GM11168 (cell line): ENCODE results near the gene GNLY.
"Not testable (repeated sequence)": the region's sequence is repeated elsewhere in the genome, so short reads cannot be mapped to it uniquely, and the experiment has no call there.

Experiments used
- in situ Hi-C: fragments of 300-500 bp; cut with MboI; formaldehyde crosslinking; loops from one replicate; pipeline ENCODE4 v1.12.0; 2022; ENCODE audit warnings: low sequenced_read_pairs; ENCODE audit not compliant: unreplicated experiment

GNLY gene

DNA sequence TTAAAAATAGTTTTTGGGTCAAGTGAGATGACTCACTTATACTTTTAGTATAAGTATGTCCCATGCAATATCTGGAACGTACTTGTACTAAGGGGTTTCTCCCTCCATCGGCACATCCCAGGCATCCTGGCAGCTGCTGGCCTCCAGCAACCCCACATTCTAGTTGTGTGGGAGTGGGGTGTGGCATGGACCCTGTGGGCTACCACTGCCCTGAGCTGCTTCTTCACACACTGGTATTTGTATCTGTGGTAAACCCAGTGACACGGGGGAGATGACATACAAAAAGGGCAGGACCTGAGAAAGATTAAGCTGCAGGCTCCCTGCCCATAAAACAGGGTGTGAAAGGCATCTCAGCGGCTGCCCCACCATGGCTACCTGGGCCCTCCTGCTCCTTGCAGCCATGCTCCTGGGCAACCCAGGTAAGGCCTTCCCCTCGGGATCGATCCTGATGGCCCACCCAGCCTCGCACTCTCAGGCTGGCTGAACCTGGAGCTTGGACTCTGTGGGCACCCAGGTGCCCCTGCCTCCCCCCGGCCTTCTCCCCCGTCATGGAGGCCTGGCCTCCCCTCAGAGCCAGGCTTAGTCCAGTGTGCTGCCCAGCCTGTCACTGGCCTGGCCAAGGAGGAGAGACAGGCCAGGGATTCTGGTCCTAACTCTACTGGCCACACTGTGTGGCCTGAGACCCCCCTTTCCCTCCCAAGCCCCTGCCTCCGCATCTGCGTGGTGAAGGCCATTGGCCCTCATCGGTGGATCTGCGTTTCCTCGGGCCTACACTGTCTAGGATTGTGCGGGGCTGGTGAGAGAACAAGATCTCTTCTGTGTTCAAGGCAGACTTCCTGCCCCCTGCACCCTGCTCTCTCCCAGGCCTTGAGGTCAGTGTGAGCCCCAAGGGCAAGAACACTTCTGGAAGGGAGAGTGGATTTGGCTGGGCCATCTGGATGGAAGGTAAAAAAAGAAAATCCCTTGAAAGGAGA lies at the start of gene GNLY:
GNLY (plus strand) TSS at position 307 of the 974 bp plus-strand sequence; CDS start at position 368, 61 bp downstream.
- in situ Hi-C loops: no loop called here

DNA sequence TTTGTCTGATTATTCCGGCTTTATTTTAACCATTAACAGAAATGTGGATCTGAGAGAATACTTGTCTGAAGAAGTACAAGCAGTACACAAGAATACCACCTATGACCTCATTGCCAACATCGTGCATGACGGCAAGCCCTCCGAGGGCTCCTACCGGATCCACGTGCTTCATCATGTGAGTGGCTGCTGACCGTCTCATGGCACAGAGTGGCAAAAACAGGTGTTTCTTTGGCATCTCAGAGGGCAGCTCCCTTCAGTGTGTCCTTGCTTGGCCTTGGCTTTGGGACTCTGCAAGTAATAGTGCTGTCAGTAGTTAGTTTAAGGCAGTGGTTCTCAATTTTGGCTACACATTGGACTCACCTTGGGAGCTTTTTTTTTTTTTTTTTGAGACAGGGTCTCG lies 49.2 kb upstream of the GNLY start:
- in situ Hi-C loops: no loop called here

DNA sequence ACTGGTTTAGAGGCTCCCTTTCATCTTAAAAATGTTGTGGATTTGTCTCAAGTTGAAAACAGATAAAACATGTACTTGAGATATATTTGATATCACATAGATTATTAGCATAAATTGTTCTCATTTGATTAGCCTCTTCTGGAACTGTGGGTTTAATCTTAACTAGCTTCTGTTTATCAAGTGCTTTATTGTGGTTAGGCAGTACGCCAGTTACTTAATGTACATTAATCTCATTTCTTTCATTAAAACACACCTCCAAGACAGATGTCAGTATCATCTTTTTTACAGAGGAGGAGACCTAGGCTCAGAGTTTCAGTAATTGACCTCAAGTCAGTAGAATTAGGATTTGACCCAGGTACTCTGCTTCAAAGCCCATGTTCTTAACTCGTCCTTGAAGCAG lies 48.0 kb upstream of the GNLY start:
- in situ Hi-C loops: no loop called here

DNA sequence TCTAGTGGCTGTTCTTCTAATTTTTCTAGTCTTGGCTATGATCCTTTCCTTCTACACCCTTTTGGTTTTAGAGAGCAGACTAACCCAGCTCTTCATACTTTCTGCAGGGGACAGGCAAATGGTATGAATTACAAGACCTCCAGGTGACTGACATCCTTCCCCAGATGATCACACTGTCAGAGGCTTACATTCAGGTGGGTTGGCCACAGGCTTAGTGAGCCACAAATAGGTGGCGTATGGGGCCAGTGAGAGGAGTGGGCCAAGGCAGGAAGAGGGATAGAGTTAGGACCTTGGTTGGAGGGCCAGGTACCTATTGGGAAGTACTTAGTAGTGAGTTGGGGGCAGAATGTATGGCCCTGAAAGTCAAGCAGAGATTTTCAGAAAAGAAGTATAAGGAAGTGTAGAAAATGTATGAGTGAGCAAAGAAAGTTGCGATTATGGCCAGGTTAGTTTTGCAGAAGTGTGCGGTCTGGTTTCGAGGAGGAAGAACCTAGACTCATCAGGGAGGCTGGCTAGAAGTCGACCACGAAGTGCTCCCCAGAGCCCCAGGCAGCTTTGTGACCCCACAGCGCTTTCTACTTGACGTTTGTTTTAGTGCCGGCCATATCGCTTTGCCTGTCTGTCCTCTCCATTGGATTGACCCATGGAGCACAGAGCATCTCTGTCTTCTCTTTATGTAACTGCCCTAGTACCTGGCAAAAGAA lies 46.2 kb upstream of the GNLY start:
- in situ Hi-C loops: no loop called here

DNA sequence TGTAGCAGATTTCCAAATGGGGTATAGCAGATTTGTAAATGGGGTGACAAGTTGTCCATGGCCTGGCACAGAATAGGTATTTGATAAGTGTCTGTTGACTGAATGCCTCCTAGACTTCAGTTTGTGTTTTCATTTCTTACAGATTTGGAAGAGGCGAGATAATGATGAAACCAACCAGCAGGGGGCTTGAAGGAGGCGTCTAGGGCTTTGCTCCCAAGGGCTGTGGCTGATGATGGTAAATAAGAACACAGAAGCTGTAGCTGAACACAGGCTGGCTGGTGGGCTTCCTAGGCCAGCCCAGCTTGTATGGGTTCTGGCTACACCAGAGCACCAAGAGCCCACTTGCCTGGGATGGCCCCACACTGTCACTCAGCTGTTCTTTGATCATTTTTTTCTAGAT lies 45.5 kb upstream of the GNLY start:
- in situ Hi-C loops: no loop called here

DNA sequence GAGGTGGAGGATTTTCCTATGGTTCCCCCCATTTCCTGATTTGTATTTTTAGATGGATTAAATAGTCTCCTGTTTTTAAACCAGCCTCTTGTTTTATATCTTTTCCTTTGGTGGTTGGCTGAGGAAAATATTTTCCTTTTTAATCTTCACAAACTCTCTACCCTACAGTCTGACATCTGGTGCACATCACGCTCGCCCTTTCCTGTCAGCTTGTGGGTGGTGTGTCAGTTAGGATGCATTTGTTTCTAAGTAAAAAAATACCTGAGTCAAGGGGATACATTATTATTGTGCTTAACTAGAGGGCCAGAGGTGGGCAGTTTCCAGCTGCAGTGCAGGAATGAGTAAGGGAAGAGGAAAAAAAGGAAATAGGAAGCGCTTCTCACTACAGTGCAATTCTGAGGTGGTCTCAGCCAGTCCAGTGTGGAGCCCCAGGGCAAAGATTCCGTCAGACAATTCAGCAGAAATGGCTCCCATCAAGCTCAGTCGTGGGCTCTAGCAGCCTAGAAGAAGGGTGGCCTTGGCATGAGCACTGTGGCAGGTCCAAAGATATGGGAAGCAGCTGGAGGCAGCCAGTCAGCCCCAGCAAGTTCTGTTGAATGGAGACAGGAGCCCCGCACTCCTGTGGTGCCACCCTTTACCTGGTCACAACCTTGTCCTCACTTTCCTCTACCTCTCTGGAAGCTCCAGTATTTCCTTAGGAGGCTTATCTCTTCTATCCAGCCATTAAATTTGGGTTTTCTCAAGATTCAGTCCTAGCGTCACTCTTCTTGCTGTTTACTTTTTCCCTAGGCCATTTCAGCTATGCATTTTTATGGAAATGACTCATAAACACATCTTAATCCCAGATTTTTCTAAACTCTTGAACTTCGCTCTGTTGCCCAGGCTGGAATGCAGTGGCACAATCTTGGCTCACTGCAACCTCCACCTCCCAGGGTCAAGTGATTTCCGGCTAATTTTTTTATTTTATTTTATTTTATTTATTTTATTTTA lies 44.7 kb upstream of the GNLY start:
- in situ Hi-C loops: no loop called here

DNA sequence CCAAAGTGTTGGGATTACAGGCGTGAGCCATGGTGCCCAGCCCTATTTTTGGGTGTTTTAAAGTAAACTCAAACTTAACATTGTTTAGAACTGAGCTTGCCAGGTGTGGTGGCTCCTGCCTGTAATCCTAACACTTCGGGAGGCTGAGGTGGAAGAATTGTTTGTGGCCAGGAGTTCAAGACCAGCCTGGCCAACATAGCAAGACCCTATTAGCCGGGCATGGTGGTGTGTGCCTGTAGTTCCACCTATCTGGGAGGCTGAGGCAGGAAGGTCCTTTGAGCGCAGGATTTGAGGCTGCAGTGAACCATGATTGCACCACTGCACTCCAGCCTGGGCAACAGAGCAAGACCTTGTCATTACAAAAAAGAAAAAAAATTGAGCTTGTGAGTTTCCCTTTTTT lies 43.7 kb upstream of the GNLY start:
- in situ Hi-C loops: no loop called here

DNA sequence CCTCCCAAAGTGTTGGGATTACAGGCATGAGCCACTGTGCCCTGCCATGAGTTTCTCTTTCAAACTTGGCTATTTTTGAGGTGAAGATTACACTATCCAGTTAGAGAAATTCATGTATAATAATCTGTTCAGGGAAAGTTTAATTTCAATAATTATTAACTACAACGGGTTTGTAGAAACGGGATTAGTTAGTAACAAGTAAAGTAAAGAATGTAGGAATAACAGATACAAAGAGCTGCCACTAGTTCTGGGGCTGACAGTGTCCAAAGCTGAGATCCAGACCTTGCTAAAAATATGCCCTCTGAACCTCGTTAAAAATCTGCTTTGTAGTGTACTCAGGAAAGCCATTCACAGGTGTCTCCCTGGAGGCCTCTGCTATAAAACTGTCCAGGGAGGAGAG lies 43.1 kb upstream of the GNLY start:
- in situ Hi-C loops: no loop called here

DNA sequence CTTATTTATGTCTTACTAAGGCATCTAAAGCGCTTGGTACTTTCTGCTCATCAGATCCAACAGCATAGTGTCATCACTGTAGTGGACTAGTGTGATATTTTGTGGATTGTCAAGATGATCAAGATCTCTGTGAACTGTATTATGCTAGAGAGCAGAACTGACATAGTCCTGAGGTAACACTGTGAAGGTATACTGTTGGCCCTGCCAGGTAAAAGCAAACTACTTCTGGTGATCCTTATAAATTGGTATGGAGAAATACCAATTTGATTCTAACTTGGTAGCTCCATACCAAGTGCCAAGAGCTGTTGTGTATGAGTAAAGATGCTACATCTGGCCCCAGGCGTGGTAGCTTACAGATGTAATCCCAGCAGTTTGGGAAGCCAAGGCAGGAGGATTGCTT lies 42.1 kb upstream of the GNLY start:
- in situ Hi-C loops: no loop called here

DNA sequence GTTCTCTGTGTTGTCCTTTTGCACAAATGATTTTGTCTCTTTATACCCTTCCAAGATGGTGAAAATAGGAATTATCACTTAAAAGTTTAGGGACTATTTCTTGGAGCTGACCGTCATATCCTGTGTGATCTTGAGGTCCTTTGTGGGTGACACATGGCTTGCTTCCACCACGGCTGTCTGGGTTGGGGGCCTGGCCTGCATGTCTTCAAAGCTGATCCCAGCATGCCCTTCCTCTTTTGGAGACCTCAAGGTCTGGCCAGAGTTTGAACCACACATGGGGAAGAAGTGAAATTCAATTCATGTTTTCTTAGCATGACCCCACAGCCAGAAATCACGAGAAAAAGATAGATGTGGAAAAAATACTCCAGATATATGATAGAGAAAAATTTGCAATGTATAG lies 40.2 kb upstream of the GNLY start:
- in situ Hi-C loops: no loop called here

DNA sequence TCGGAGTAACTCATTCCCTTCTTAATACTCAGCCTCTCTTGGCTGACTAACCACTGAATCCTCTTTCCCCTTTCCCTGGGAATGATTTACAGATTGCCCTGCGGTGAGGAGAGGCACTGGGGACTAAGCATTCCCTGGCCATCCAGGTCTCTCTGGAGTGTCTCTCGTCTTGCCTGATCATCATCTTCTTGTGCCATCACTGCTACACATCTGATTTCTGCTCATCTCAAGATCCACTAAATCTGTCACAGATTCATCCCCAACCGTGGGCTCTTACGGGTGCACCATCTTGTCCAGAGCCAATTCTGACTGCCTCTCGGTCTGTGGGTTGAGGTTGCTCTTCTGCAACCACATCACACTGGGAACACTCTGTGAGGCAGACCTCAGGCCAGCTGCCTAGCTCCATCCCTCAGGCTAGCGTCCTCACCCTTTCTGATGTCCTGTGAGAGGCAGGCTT lies 38.2 kb upstream of the GNLY start:
- in situ Hi-C loops: no loop called here

DNA sequence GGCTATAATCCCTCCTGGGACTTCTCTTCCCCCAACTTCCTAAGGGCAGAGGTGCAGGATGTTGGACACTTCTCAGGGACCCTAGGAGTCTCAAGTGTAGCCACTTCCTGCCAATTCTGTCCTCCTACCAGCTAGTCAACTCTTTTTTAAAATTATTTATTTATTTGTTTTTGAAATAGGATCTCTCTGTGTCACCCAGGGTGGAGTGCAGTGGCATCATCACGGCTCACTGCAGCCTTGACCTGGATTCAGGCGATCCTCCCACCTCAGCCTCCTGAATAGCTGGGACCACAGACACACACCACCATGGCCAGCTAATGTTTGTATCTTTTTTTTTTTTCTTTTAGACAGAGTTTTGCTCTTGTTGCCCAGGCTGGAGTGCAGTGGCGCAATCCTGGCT lies 37.7 kb upstream of the GNLY start:
- in situ Hi-C loops: no loop called here

DNA sequence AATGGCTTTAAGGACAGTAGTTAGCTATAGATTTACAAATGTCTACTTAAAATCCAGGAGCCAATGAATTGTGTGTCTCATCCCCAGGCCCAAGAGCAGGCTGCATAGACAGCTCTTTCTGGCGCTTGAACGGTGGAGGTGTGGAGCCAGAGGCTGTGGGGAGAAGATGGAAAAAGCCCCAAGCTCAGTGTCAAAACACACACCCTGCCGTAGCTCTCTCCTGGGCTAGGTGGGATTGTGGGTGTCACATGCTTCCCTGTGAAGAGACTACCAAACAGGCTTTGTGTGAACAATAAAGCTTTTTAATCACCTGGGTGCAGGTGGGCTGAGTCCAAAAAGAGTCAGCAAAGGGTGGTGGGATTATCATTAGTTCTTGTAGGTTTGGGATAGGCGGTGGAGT lies 36.8 kb upstream of the GNLY start:
- in situ Hi-C loops: not testable (repeated sequence)

DNA sequence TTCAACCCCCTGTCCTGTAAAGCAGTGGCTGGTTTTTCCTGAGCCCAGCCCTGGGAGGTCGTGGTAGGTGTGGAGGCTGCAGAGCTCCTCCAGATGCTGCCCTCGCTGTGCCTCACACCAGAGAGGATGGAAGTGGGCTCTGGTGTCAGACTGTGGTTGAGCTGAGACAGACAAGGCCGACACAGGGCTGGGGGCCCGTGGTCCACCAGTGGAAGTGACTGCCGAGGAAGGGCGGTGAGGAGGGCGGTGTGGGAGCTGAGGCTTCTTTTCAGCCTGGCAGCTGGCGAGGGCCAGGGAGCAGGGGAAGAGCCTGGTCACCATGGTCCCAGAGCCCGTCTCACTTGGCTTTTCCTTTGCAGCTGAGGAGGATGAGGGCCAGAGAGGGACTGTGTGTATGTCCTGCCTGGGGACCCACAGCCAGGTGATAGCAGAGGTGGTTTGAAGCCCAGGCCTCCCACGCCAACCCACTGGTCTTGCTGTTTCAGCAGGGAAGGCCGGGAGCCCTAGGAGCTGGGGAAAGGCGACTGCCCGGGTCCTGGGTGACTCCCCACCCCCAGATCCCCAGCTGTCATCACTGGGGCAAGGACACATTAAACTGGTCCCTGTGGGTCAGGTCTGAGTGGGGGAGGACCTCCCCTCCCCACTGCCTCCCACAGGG lies 34.7 kb upstream of the GNLY start:
- in situ Hi-C loops: no loop called here

DNA sequence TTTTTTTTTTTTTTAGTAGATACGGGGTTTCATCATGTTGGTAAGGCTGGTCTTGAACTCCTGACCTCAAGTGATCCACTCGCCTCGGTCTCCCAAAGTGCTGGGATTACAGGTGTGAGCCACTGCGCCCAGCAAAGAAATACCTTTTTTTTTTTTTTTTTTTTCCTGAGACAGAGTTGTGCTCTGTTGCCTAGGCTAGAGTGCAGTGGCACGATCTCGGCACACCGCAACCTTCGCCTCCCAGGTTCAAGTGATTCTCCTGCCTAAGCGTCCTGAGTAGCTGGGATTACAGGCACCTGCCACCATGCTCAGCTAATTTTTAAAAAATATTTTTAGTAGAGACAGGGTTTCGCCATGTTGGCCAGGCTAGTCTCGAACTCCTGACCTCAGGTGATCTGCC lies 33.9 kb upstream of the GNLY start:
- in situ Hi-C loops: not testable (repeated sequence)

DNA sequence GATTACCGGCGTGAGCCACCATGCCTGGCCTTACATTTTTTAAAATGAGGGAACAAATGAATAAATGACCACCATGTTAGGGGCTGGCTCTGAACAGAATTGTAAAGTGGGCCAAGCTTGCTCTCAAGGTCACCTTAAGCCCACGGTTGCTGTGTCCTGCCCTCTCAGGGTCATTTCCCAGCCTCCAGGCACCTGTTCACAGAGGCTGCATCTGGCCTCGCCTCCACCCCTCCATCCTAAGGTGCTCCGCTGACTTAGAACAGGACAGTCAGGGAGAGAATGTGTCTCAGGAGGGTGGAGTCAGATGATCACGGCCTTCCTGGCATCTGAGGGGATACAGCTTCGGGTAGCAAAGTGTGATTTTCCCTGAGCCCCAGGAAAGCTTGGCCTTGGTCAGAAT lies 33.4 kb upstream of the GNLY start:
- in situ Hi-C loops: no loop called here

DNA sequence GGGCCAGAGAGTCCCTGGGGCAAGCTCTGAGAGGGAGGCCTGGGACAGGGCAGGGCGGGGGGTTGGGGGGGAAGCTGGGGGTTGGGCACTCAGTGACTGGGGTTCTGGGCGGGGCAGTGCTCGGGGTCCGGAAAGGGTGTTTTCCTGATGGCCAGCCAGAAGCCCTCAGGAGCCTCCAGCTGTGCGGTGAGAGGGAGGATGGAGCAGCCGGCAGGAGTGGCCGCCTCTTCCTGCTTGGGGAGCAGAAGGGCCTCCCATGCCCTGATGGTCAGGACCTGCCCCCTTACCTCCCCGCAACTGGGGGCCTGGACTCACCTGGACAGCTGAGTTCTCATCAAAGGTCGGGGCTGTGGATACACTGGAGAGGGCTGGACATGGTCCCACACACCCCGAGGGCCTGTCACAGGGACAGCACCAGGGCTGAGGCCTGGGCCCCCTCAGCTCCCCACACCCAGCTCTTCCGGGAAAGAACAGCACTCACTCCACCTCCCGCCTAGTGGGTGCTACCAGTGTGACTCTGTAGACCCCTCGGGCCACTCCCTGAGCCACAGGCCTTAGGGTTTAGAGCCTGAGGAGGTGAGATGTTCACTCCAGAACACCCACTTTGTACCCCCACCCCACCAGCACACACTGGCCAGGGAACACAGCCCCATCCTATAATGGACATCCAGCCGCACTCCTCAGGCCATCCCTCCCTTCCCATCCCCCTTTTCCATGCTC lies 32.9 kb upstream of the GNLY start:
- in situ Hi-C loops: no loop called here

DNA sequence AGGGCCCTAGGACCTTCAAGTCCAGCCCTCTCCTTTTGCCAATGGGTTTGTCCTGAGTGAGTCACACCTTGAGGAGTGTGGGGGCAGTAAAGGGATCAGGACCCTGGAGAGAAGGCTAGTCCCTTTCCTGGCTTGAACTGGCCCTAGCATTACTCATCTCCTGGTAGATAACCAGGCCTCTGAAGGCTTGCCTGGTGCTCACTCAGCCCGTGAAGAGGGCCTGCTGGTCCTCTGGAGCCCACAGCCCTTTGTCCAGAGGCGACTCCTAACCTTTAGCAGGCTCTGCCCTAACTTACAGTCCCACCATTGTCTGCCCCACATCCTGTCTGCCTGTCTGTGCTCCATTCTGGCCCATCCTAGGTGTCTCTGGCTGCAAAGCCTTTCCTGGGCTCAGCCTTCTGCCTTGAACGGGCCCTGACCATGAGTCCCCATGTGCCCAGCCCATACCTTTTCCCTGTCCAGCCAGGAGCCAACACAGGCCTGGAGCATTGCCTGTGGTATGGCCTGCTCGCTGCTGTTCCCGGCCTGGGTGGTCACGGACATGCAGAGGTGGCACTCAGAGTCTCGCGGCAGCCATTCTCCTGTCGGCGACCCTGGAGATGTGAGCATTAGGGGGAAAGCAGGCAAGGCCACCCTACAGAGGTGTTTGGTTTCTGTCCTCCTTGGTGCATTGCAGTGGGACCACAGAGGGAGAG lies 31.1 kb upstream of the GNLY start:
- in situ Hi-C loops: no loop called here
